Stomach (tissue), 4 donors: ENCODE results near the gene SLC29A3.

Experiments used
- EP300 ChIP-seq: sonication (generic); formaldehyde crosslinking; IDR thresholded peaks from one replicate; pipeline ENCODE4 v1.6.1; 2017; ENCODE audit warnings: antibody characterized with exemption
- POLR2A ChIP-seq, 4 donors: fragments of 450-650 bp; IDR thresholded peaks; one replicate each; pipeline ENCODE4 v1.6.1; 2016; ENCODE audit warnings: antibody characterized with exemption in 4 of 4, control low read depth in 2 of 4, mild to moderate bottlenecking in 1 of 4, moderate library complexity in 1 of 4
- TF ChIP-seq, protein P1 (sequence below), 7 experiments: fragments of 450-650 bp in 4 of 7; fragments of 200-600 bp in 3 of 7; sonication (generic) in 3 of 7; IDR thresholded peaks; one replicate each; pipeline ENCODE4 v1.5.1; 2016 to 2019; ENCODE audit warnings: antibody characterized with exemption in 7 of 7, control low read depth in 2 of 7, mild to moderate bottlenecking in 1 of 7

DNA sequence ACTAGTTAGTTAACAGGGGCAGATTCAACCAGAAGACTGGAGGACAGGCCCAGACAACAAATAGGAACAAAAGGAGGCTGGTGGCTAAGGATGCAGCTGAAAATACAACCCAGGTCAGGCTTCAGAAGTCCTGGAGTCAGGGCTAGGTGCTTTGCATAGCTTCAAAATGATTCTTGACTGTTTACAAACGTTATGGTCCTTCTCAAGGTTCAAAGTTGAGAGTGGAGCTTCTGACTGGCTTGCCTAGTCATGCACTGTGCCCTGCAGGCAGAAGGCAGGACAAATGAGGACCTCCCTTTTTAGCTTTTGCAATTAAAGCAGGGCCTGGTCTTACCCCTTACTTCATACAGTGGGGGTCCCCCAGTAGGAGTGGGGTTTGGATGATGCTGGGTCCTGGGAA lies 73.2 kb downstream of the SLC29A3 start:
- TF ChIP-seq, protein P1, sequence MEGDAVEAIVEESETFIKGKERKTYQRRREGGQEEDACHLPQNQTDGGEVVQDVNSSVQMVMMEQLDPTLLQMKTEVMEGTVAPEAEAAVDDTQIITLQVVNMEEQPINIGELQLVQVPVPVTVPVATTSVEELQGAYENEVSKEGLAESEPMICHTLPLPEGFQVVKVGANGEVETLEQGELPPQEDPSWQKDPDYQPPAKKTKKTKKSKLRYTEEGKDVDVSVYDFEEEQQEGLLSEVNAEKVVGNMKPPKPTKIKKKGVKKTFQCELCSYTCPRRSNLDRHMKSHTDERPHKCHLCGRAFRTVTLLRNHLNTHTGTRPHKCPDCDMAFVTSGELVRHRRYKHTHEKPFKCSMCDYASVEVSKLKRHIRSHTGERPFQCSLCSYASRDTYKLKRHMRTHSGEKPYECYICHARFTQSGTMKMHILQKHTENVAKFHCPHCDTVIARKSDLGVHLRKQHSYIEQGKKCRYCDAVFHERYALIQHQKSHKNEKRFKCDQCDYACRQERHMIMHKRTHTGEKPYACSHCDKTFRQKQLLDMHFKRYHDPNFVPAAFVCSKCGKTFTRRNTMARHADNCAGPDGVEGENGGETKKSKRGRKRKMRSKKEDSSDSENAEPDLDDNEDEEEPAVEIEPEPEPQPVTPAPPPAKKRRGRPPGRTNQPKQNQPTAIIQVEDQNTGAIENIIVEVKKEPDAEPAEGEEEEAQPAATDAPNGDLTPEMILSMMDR (IDR thresholded peaks at IDR 0.05) = no peak
- TF ChIP-seq POLR2A (IDR thresholded peaks at IDR 0.05) = no peak
- no peak for TF ChIP-seq EP300
